DMS153 treated with DMSO at 0.1 percent for 48 hours (cell line): Measurements from ENCODE around the gene PIGM.

Experiments
- DNase-seq: peaks from one replicate; lab custom pipeline; 2025; ENCODE audit not compliant: unreplicated experiment; lab: John Stamatoyannopoulos, UW

Gene PIGM

GRCh38 chr1:160031365-160032164 is at the start of gene PIGM:
PIGM (minus strand) TSS chr1:160031990; CDS start chr1:160031739, 251 bp downstream.
- DNase-seq, result peak; percentile 99

- no peak for DNase-seq
These were observed 49.6 kb upstream of the PIGM start, which contains the start of gene KCNJ9 for GRCh38 chr1:160081261-160081936. KCNJ9 (plus strand) TSS chr1:160081538; CDS start chr1:160084031, 2,493 bp downstream.

- no peak for DNase-seq
These were observed 48.8 kb upstream of the PIGM start for GRCh38 chr1:160080381-160081100.

- DNase-seq, result no peak
These were observed 47.7 kb upstream of the PIGM start for GRCh38 chr1:160079448-160079847.

GRCh38 chr1:160078512-160079195 is 46.9 kb upstream of the PIGM start:
- no peak for DNase-seq

- no peak for DNase-seq
These were observed 45.7 kb upstream of the PIGM start for GRCh38 chr1:160077486-160077885.

- DNase-seq, result no peak
These were observed 44.5 kb upstream of the PIGM start for GRCh38 chr1:160076295-160076694.

- DNase-seq, result no peak
These were observed 44.0 kb upstream of the PIGM start for GRCh38 chr1:160075836-160076235.

- DNase-seq, result no peak
These were observed 43.1 kb upstream of the PIGM start for GRCh38 chr1:160074865-160075264.

- no peak for DNase-seq
These were observed 39.5 kb upstream of the PIGM start for GRCh38 chr1:160071289-160071688.

- no peak for DNase-seq
These were observed 38.7 kb upstream of the PIGM start for GRCh38 chr1:160070243-160071163.

- DNase-seq, result no peak
These were observed 37.9 kb upstream of the PIGM start, which contains the start of gene KCNJ10 for GRCh38 chr1:160069460-160070231. KCNJ10 (minus strand) TSS chr1:160070160; CDS start chr1:160042532, 27,628 bp downstream.

GRCh38 chr1:160068225-160068624 is 36.4 kb upstream of the PIGM start:
- DNase-seq, result no peak

- DNase-seq, result no peak
These were observed 35.3 kb upstream of the PIGM start for GRCh38 chr1:160066829-160067745.

GRCh38 chr1:160064746-160065145 is 33.0 kb upstream of the PIGM start:
- DNase-seq, result no peak

GRCh38 chr1:160064164-160064563 is 32.4 kb upstream of the PIGM start:
- no peak for DNase-seq

GRCh38 chr1:160063176-160063575 is 31.4 kb upstream of the PIGM start:
- no peak for DNase-seq

GRCh38 chr1:160062230-160062532 is 30.4 kb upstream of the PIGM start:
- no peak for DNase-seq
